NT2/D1 (cell line): ENCODE measurements around the gene EGFR.

Experiments used
- YY1 ChIP-seq: IDR thresholded peaks from 2 replicates; pipeline ENCODE4 v1.6.1; 2011; ENCODE audit not compliant: insufficient read length, insufficient read depth
- ZNF274 ChIP-seq: IDR thresholded peaks from 2 replicates; pipeline ENCODE4 v1.6.1; 2011; ENCODE audit warnings: mild to moderate bottlenecking, low read depth, low read length

GRCh38 chr7:55016746-55017090, 2.1 kb upstream of the EGFR start:
- TF ChIP-seq YY1 (no peak), ZNF274 (no peak)
